ENCODE results near the gene NTRK2. TPM values are rescaled to one million over a fixed set of nuclear protein-coding genes. Genes with fewer than 3 reads are reported as not detected.
A peak's percentile ranks its signal among the peaks of the same experiment; 100 is the strongest.

NTRK2 gene
- polyA plus RNA-seq, 1 experiment: 2.0 TPM

- no peaks in the 10 kb centered on the region for H3K36me3 ChIP-seq (ENCODE audit: control insufficient read depth, insufficient read depth, low read length)
- no peaks in the 10 kb centered on the region; the same call in 1 of the 2 replicates for H3K27me3 ChIP-seq (ENCODE audit: control insufficient read depth, insufficient read depth, low read length)
- no peak for DNase-seq (ENCODE audit: low read depth)
- ChIA-PET CTCF (no interaction called here), POLR2A (no interaction called here)
- no peak overlapping the region for H3K4me3 ChIP-seq (ENCODE audit: low read depth, low read length)
- TF ChIP-seq CTCF (IDR thresholded peaks at IDR 0.05; ENCODE audit: insufficient read depth, low read depth, low read length): no peak
These were observed 322.0 kb downstream of the NTRK2 start for GRCh38 chr9:84991514-84991870.

GRCh38 chr9:84992381-84992780, 322.9 kb downstream of the NTRK2 start:
- no peaks in the 10 kb centered on the region for H3K36me3 ChIP-seq (ENCODE audit: control insufficient read depth, insufficient read depth, low read length)
- no peak for TF ChIP-seq CTCF (IDR thresholded peaks at IDR 0.05; ENCODE audit: insufficient read depth, low read depth, low read length)
- no peak overlapping the region for H3K4me3 ChIP-seq (ENCODE audit: low read depth, low read length)
- CTCF ChIA-PET: no interaction called here
- POLR2A ChIA-PET: no interaction called here
- H3K27me3 ChIP-seq (ENCODE audit: control insufficient read depth, insufficient read depth, low read length): no peaks in the 10 kb centered on the region; the same call in 1 of the 2 replicates
- no peak for DNase-seq (ENCODE audit: low read depth)

- Histone ChIP-seq H3K36me3 (ENCODE audit: control insufficient read depth, insufficient read depth, low read length) (no peaks in the 10 kb centered on the region), H3K4me3 (ENCODE audit: low read depth, low read length) (no peak overlapping the region), H3K27me3 (ENCODE audit: control insufficient read depth, insufficient read depth, low read length) (no peaks in the 10 kb centered on the region; the same call in 1 of the 2 replicates)
- DNase-seq (ENCODE audit: low read depth): no peak
- ChIA-PET POLR2A (no interaction called here), CTCF (no interaction called here)
- no peak for TF ChIP-seq CTCF (IDR thresholded peaks at IDR 0.05; ENCODE audit: insufficient read depth, low read depth, low read length)
These were observed 323.6 kb downstream of the NTRK2 start for GRCh38 chr9:84993105-84993504.

GRCh38 chr9:84996029-84996428, 326.5 kb downstream of the NTRK2 start:
- Histone ChIP-seq H3K27me3 (ENCODE audit: control insufficient read depth, insufficient read depth, low read length) (no peaks in the 10 kb centered on the region), H3K4me3 (ENCODE audit: low read depth, low read length) (no peak overlapping the region), H3K36me3 (ENCODE audit: control insufficient read depth, insufficient read depth, low read length) (no peaks in the 10 kb centered on the region)
- ChIA-PET CTCF (interaction anchor here (1.0 kb wide), 1 partner anchor 592 kb away, joined by 3 read pairs; no protein-coding TSS in a partner anchor), POLR2A (no interaction called here)
- peak; percentile 85 for DNase-seq (ENCODE audit: low read depth)
- TF ChIP-seq CTCF (IDR thresholded peaks at IDR 0.05; ENCODE audit: insufficient read depth, low read depth, low read length): no peak

GRCh38 chr9:84996716-84997115, 327.2 kb downstream of the NTRK2 start:
- CTCF ChIA-PET: interaction anchor here (1.0 kb wide), 1 partner anchor 593 kb away, joined by 3 read pairs; no protein-coding TSS in a partner anchor

More at GRCh38 chr9:84996716-84997115, 327.2 kb downstream of the NTRK2 start:
- POLR2A ChIA-PET: no interaction called here
- TF ChIP-seq CTCF (IDR thresholded peaks at IDR 0.05; ENCODE audit: insufficient read depth, low read depth, low read length): no peak
- no peak for DNase-seq (ENCODE audit: low read depth)
- Histone ChIP-seq H3K36me3 (ENCODE audit: control insufficient read depth, insufficient read depth, low read length) (no peaks in the 10 kb centered on the region), H3K4me3 (ENCODE audit: low read depth, low read length) (no peak overlapping the region), H3K27me3 (ENCODE audit: control insufficient read depth, insufficient read depth, low read length) (no peaks in the 10 kb centered on the region)
